Fibroblast of lung (primary cell): ENCODE data around the gene TPPP3. TPM values are rescaled to one million over a fixed set of nuclear protein-coding genes. Genes with fewer than 3 reads are reported as not detected.

ENCODE experiments used
- DNase-seq, 2 donors: peaks; one replicate each; pipeline versions ENCODE4 v3.0.0 to v3.0.0-alpha.2; 2010; ENCODE audit warnings: low read depth in 2 of 2
- H2AFZ ChIP-seq: 2 replicates; pipeline ENCODE4 v1.5.1; 2012; ENCODE audit warnings: low read length, control low read depth, inconsistent platforms
- H3K27ac ChIP-seq: 2 replicates; pipeline ENCODE4 v1.5.1; 2011; ENCODE audit warnings: low read length, control low read depth; ENCODE audit not compliant: insufficient read depth
- H3K27me3 ChIP-seq: 2 replicates; pipeline ENCODE4 v1.5.1; 2011; ENCODE audit warnings: mild to moderate bottlenecking, low read length; ENCODE audit not compliant: control insufficient read depth, insufficient read depth
- H3K36me3 ChIP-seq: 2 replicates; pipeline ENCODE4 v1.5.1; 2011; ENCODE audit warnings: low read length; ENCODE audit not compliant: control insufficient read depth, insufficient read depth
- H3K4me1 ChIP-seq: 2 replicates; pipeline ENCODE4 v1.5.1; 2011; ENCODE audit warnings: low read length; ENCODE audit not compliant: control insufficient read depth, insufficient read depth; ENCODE audit errors: extremely low read depth
- H3K4me2 ChIP-seq: 2 replicates; pipeline ENCODE4 v1.5.1; 2011; ENCODE audit warnings: low read length, control low read depth; ENCODE audit not compliant: insufficient read depth; ENCODE audit errors: extremely low read depth
- H3K4me3 ChIP-seq, 4 experiments: fragments of 200-600 bp in 1 of 4; sonication (generic) in 1 of 4; replicated peaks in 1 of 4; 2 replicates each; pipeline ENCODE4 v1.5.1; 2011 to 2016; ENCODE audit warnings: low read length in 4 of 4, low read depth in 3 of 4, mild to moderate bottlenecking in 3 of 4, control low read depth in 2 of 4, inconsistent platforms in 1 of 4, mixed read lengths in 1 of 4; ENCODE audit not compliant: insufficient read depth in 1 of 4; ENCODE audit errors: control extremely low read depth in 1 of 4
- H3K79me2 ChIP-seq: 2 replicates; pipeline ENCODE4 v1.5.1; 2012; ENCODE audit warnings: mild to moderate bottlenecking, low read length, inconsistent platforms; ENCODE audit not compliant: control insufficient read depth, insufficient read depth
- H3K9ac ChIP-seq: 2 replicates; pipeline ENCODE4 v1.5.1; 2011; ENCODE audit warnings: mild to moderate bottlenecking, low read length, control low read depth; ENCODE audit not compliant: insufficient read depth
- H3K9me3 ChIP-seq: 2 replicates; pipeline ENCODE4 v1.5.1; 2012; ENCODE audit warnings: low read depth, low read length; ENCODE audit not compliant: control insufficient read depth, insufficient read depth
- H4K20me1 ChIP-seq: 2 replicates; pipeline ENCODE4 v1.5.1; 2011; ENCODE audit warnings: low read length; ENCODE audit not compliant: control insufficient read depth, insufficient read depth; ENCODE audit errors: extremely low read depth
- CTCF ChIP-seq, 2 donors: IDR thresholded peaks in 1 of 2; conservative IDR thresholded peaks in 1 of 2; 1 replicate in 1 of 2; 2 replicates in 1 of 2; pipeline ENCODE4 v1.5.1; 2011 to 2012; ENCODE audit warnings: low read length in 2 of 2, control low read depth in 1 of 2, inconsistent platforms in 1 of 2, low read depth in 1 of 2, mild to moderate bottlenecking in 1 of 2
- EZH2 ChIP-seq: IDR thresholded peaks from 2 replicates; pipeline ENCODE4 v1.5.1; 2012; ENCODE audit warnings: low read length, control low read depth, mild to moderate bottlenecking; ENCODE audit errors: missing control alignments
- polyA plus RNA-seq, 2 donors: library from polyadenylated mRNA; depleted of rRNA in 1 of 2; stranded (reverse) in 1 of 2; unstranded in 1 of 2; fragments of >200 nt; gene quantifications; 2 replicates each; pipeline ENCODE4 v1.2.1, GENCODE V29; 2011 to 2012; ENCODE audit warnings: missing spikeins in 1 of 2
- total RNA-seq: library from RNA; depleted of rRNA; stranded (reverse); fragments of >200 nt; gene quantifications from 2 replicates; pipeline ENCODE4 v1.2.1, GENCODE V29; 2014

TPPP3 gene
- total and polyA plus RNA-seq, 2 donors (not counting 1 experiment from before 2014, with no cell fraction given), result 2.9 to 3.8 TPM

- TF ChIP-seq CTCF (conservative IDR thresholded peaks at IDR 0.05 in 1 of 2, IDR thresholded peaks at IDR 0.05 in 1 of 2; ENCODE audit: low read depth in 1 of 2, low read length in 2 of 2) (no peak), EZH2 (no peak)
- no peak overlapping the region for H3K9ac ChIP-seq
- H3K4me2 ChIP-seq, result no peak overlapping the region
Observed at GRCh38 chr16:67342616-67343015, 50.7 kb downstream of the TPPP3 start.

GRCh38 chr16:67341250-67341649 lies 52.0 kb downstream of the TPPP3 start:
- no peaks in the 10 kb centered on the region for H3K9me3 ChIP-seq
- H3K9ac ChIP-seq, result no peak overlapping the region
- no peak for TF ChIP-seq CTCF (conservative IDR thresholded peaks at IDR 0.05 in 1 of 2, IDR thresholded peaks at IDR 0.05 in 1 of 2; ENCODE audit: low read depth in 1 of 2, low read length in 2 of 2)
- no peak for TF ChIP-seq EZH2
- no peak overlapping the region for H3K4me2 ChIP-seq
- no peaks in the 10 kb centered on the region for H3K4me1 ChIP-seq
- no peaks in the 10 kb centered on the region for H3K79me2 ChIP-seq
- no peaks in the 10 kb centered on the region for H4K20me1 ChIP-seq
- H2AFZ ChIP-seq, result no peak overlapping the region
- no peak overlapping the region for H3K27ac ChIP-seq
- H3K4me3 ChIP-seq, result no peak overlapping the region
- H3K36me3 ChIP-seq, result no peaks in the 10 kb centered on the region
- no peak for DNase-seq
- H3K27me3 ChIP-seq, result no peaks in the 10 kb centered on the region

More at GRCh38 chr16:67342616-67343015, 50.7 kb downstream of the TPPP3 start:
- no peaks in the 10 kb centered on the region for H3K27me3 ChIP-seq
- no peaks in the 10 kb centered on the region for H3K36me3 ChIP-seq
- no peaks in the 10 kb centered on the region for H3K4me1 ChIP-seq
- DNase-seq, result no peak
- no peak overlapping the region for H3K27ac ChIP-seq
- H2AFZ ChIP-seq, result no peak overlapping the region
- H4K20me1 ChIP-seq, result no peaks in the 10 kb centered on the region
- no peaks in the 10 kb centered on the region for H3K79me2 ChIP-seq
- no peak overlapping the region for H3K4me3 ChIP-seq
- no peaks in the 10 kb centered on the region for H3K9me3 ChIP-seq

Other genes starting within 250 kb of the TPPP3 start
- gene B3GNT9, start 242.5 kb downstream of the TPPP3 start, total RNA-seq, result 29.3 and 34.7 TPM in 2 replicates
- gene B3GNT9, start 242.5 kb downstream of the TPPP3 start, polyA plus RNA-seq, result 23.2 and 29.6 TPM in 2 replicates
- gene TRADD, start 233.6 kb downstream of the TPPP3 start, total RNA-seq, result 18.0 and 20.8 TPM in 2 replicates
- 5.8 and 7.6 TPM in 2 replicates for gene TRADD, start 233.6 kb downstream of the TPPP3 start, polyA plus RNA-seq
- gene FBXL8, start 233.5 kb downstream of the TPPP3 start, total RNA-seq, result 9.8 and 10.4 TPM in 2 replicates
- 2.4 and 4.0 TPM in 2 replicates for gene FBXL8, start 233.5 kb downstream of the TPPP3 start, polyA plus RNA-seq
- gene HSF4, start 228.8 kb downstream of the TPPP3 start, total RNA-seq, result 25.8 and 31.3 TPM in 2 replicates
- 1.9 and 6.4 TPM in 2 replicates for gene HSF4, start 228.8 kb downstream of the TPPP3 start, polyA plus RNA-seq
- gene NOL3, start 223.0 kb downstream of the TPPP3 start, total RNA-seq, result 12.8 and 23.3 TPM in 2 replicates
- gene NOL3, start 223.0 kb downstream of the TPPP3 start, polyA plus RNA-seq, result 6.2 and 8.0 TPM in 2 replicates
- gene MATCAP1, start 209.5 kb downstream of the TPPP3 start, total RNA-seq, result 21.8 and 28.4 TPM in 2 replicates
- gene MATCAP1, start 209.5 kb downstream of the TPPP3 start, polyA plus RNA-seq, result 12.7 and 16.6 TPM in 2 replicates
- 0.26 and 0.33 TPM in 2 replicates for gene EXOC3L1, start 203.4 kb downstream of the TPPP3 start, total RNA-seq
- gene EXOC3L1, start 203.4 kb downstream of the TPPP3 start, polyA plus RNA-seq, result 0.09 TPM in 1 of 2 replicates, not detected in the other
- gene E2F4, start 201.3 kb downstream of the TPPP3 start, total RNA-seq, result 42.4 and 48.3 TPM in 2 replicates
- gene E2F4, start 201.3 kb downstream of the TPPP3 start, polyA plus RNA-seq, result 59.9 and 70.4 TPM in 2 replicates
- gene ELMO3, start 194.4 kb downstream of the TPPP3 start, total RNA-seq, result 0.26 and 0.33 TPM in 2 replicates
- gene ELMO3, start 194.4 kb downstream of the TPPP3 start, polyA plus RNA-seq, result 0.36 and 0.42 TPM in 2 replicates
- 25.7 and 26.3 TPM in 2 replicates for gene TMEM208, start 166.4 kb downstream of the TPPP3 start, total RNA-seq
- 43.2 and 53.5 TPM in 2 replicates for gene TMEM208, start 166.4 kb downstream of the TPPP3 start, polyA plus RNA-seq
- 7.1 and 13.9 TPM in 2 replicates for gene FHOD1, start 146.0 kb downstream of the TPPP3 start, total RNA-seq
- gene FHOD1, start 146.0 kb downstream of the TPPP3 start, polyA plus RNA-seq, result 25.8 and 32.7 TPM in 2 replicates
- gene SLC9A5, start 144.5 kb downstream of the TPPP3 start, total RNA-seq, result 1.0 and 2.3 TPM in 2 replicates
- 1.9 and 2.0 TPM in 2 replicates for gene SLC9A5, start 144.5 kb downstream of the TPPP3 start, polyA plus RNA-seq
- gene PLEKHG4, start 114.0 kb downstream of the TPPP3 start, total RNA-seq, result 23.6 and 37.7 TPM in 2 replicates
- gene PLEKHG4, start 114.0 kb downstream of the TPPP3 start, polyA plus RNA-seq, result 9.9 and 11.5 TPM in 2 replicates
- gene KCTD19, start 66.8 kb downstream of the TPPP3 start, total RNA-seq, result under 0.01 and 0.17 TPM in 2 replicates
- gene KCTD19, start 66.8 kb downstream of the TPPP3 start, polyA plus RNA-seq, result 0.10 TPM in 1 of 2 replicates, not detected in the other
- gene LRRC36, start 66.7 kb downstream of the TPPP3 start, total RNA-seq, result 0.51 and 0.66 TPM in 2 replicates
- 0.06 and 0.38 TPM in 2 replicates for gene LRRC36, start 66.7 kb downstream of the TPPP3 start, polyA plus RNA-seq
- gene ZDHHC1, start 23.0 kb upstream of the TPPP3 start, total RNA-seq, result 4.4 and 6.4 TPM in 2 replicates
- gene ZDHHC1, start 23.0 kb upstream of the TPPP3 start, polyA plus RNA-seq, result 2.3 and 2.7 TPM in 2 replicates
- under 0.01 TPM in 1 of 2 replicates, not detected in the other for gene HSD11B2, start 37.6 kb upstream of the TPPP3 start, total RNA-seq
- gene HSD11B2, start 37.6 kb upstream of the TPPP3 start, polyA plus RNA-seq, result 0.09 and 0.15 TPM in 2 replicates
- 68.1 and 91.2 TPM in 2 replicates for gene ATP6V0D1, start 87.7 kb upstream of the TPPP3 start, total RNA-seq
- 183 and 230 TPM in 2 replicates for gene ATP6V0D1, start 87.7 kb upstream of the TPPP3 start, polyA plus RNA-seq
- not detected in 2 replicates for gene AGRP, start 90.0 kb upstream of the TPPP3 start, total RNA-seq
- gene AGRP, start 90.0 kb upstream of the TPPP3 start, polyA plus RNA-seq, result not detected in 2 replicates
- 19.5 and 26.6 TPM in 2 replicates for gene RIPOR1, start 135.3 kb upstream of the TPPP3 start, total RNA-seq
- 13.7 and 16.0 TPM in 2 replicates for gene RIPOR1, start 135.3 kb upstream of the TPPP3 start, polyA plus RNA-seq
- 20.0 and 21.1 TPM in 2 replicates for gene CTCF, start 169.0 kb upstream of the TPPP3 start, total RNA-seq
- 20.9 and 32.6 TPM in 2 replicates for gene CTCF, start 169.0 kb upstream of the TPPP3 start, polyA plus RNA-seq